ENCODE data around the gene STK40.

GRCh38 chr1:36345353-36345752, 40.4 kb downstream of the STK40 start:
- TF ChIP-seq, protein P1, sequence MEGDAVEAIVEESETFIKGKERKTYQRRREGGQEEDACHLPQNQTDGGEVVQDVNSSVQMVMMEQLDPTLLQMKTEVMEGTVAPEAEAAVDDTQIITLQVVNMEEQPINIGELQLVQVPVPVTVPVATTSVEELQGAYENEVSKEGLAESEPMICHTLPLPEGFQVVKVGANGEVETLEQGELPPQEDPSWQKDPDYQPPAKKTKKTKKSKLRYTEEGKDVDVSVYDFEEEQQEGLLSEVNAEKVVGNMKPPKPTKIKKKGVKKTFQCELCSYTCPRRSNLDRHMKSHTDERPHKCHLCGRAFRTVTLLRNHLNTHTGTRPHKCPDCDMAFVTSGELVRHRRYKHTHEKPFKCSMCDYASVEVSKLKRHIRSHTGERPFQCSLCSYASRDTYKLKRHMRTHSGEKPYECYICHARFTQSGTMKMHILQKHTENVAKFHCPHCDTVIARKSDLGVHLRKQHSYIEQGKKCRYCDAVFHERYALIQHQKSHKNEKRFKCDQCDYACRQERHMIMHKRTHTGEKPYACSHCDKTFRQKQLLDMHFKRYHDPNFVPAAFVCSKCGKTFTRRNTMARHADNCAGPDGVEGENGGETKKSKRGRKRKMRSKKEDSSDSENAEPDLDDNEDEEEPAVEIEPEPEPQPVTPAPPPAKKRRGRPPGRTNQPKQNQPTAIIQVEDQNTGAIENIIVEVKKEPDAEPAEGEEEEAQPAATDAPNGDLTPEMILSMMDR (IDR thresholded peaks at IDR 0.05 in 4 of 5, conservative IDR thresholded peaks at IDR 0.05 in 1 of 5), result no peak
- no peak for TF ChIP-seq POLR2A (IDR thresholded peaks at IDR 0.05)
